Uterus (tissue), 4 donors: ENCODE data around the gene BRF1. TPM values are rescaled to one million over a fixed set of nuclear protein-coding genes. Genes with fewer than 3 reads are reported as not detected.
"Not testable (repeated sequence)": the region's sequence is repeated elsewhere in the genome, so short reads cannot be mapped to it uniquely, and the experiment has no call there.

Experiments used
- DNase-seq, 2 donors: peaks; one replicate each; pipeline ENCODE4 v3.0.0-alpha.2; 2019 to 2020
- H3K27ac ChIP-seq, 2 donors: fragments of 200-600 bp; sonication (generic); 1 replicate in 1 of 2; 2 replicates in 1 of 2; pipeline ENCODE4 v1.5.1; 2016 to 2018
- H3K27me3 ChIP-seq, 2 donors: fragments of 200-600 bp; sonication (generic); one replicate each; pipeline ENCODE4 v1.5.1; 2018 to 2019; ENCODE audit warnings: control low read depth in 1 of 2
- H3K36me3 ChIP-seq, 2 donors: fragments of 200-600 bp; sonication (generic); one replicate each; pipeline ENCODE4 v1.5.1; 2019; ENCODE audit warnings: control low read depth in 1 of 2
- H3K4me1 ChIP-seq, 2 donors: fragments of 200-600 bp; sonication (generic); one replicate each; pipeline ENCODE4 v1.5.1; 2018 to 2019; ENCODE audit warnings: control low read depth in 1 of 2
- H3K4me3 ChIP-seq, 2 donors: fragments of 200-600 bp; sonication (generic); 1 replicate in 1 of 2; 2 replicates in 1 of 2; pipeline ENCODE4 v1.5.1; 2018 to 2019; ENCODE audit warnings: mild to moderate bottlenecking in 1 of 2
- H3K9me3 ChIP-seq, 2 donors: fragments of 200-600 bp; sonication (generic); one replicate each; pipeline ENCODE4 v1.5.1; 2019; ENCODE audit warnings: control low read depth in 1 of 2
- CTCF ChIP-seq, 4 experiments: fragments of 200-600 bp in 2 of 4; fragments of 450-650 bp in 2 of 4; sonication (generic) in 2 of 4; IDR thresholded peaks; one replicate each; pipeline ENCODE4 v1.5.1; 2016 to 2019; ENCODE audit warnings: antibody characterized with exemption in 4 of 4, mild to moderate bottlenecking in 2 of 4, moderate library complexity in 1 of 4
- POLR2A ChIP-seq, 2 donors: fragments of 450-650 bp; IDR thresholded peaks; one replicate each; pipeline ENCODE4 v1.6.1; 2016; ENCODE audit warnings: antibody characterized with exemption in 2 of 2, mild to moderate bottlenecking in 1 of 2, moderate library complexity in 1 of 2
- intact Hi-C: fragments of 100-400 bp; cut with DNase I; formaldehyde crosslinking; loops from one replicate; pipeline ENCODE4 v1.15.1; 2023; ENCODE audit warnings: low total_unique reads
- total RNA-seq, 4 donors: library from RNA; depleted of rRNA in 3 of 4; stranded (reverse); fragments of >200 nt in 3 of 4; gene quantifications; one replicate each; pipeline versions ENCODE4 v1.1.0 to v1.2.4, GENCODE V29; 2014 to 2023
- donor health status: DM: yes; HTN: yes; CAD: no.

BRF1 gene
- total RNA-seq, 4 donors from 2014 or later = 9.7 to 77.7 (median 61.3) TPM

GRCh38 chr14:105328070-105328677 is 27.4 kb upstream of the BRF1 start:
- no peak for DNase-seq
- no peaks in the 10 kb centered on the region for H3K36me3 ChIP-seq
- peaks cover 0 to 14% of the 10 kb centered on the region in 2 donors for H3K4me1 ChIP-seq
- no peak overlapping the region for H3K4me3 ChIP-seq
- H3K27ac ChIP-seq = no peak overlapping the region
- no peaks in the 10 kb centered on the region for H3K9me3 ChIP-seq
- TF ChIP-seq POLR2A (IDR thresholded peaks at IDR 0.05) (no peak), CTCF (IDR thresholded peaks at IDR 0.05) (no peak)
- intact Hi-C loops = no loop called here
- no peaks in the 10 kb centered on the region for H3K27me3 ChIP-seq

GRCh38 chr14:105327695-105328045 is 26.9 kb upstream of the BRF1 start:
- DNase-seq, intact Hi-C loops: not testable (repeated sequence)
- H3K4me1 ChIP-seq = peaks cover 0 to 16% of the 10 kb centered on the region in 2 donors

GRCh38 chr14:105326891-105327694 is 26.3 kb upstream of the BRF1 start:
- no peak for TF ChIP-seq POLR2A (IDR thresholded peaks at IDR 0.05)
- no peak for TF ChIP-seq CTCF (IDR thresholded peaks at IDR 0.05)
- no peaks in the 10 kb centered on the region for H3K36me3 ChIP-seq
- no peaks in the 10 kb centered on the region for H3K9me3 ChIP-seq
- H3K4me3 ChIP-seq = no peak overlapping the region
- H3K4me1 ChIP-seq = peaks cover 0 to 16% of the 10 kb centered on the region in 2 donors
- DNase-seq = no peak
- no peaks in the 10 kb centered on the region for H3K27me3 ChIP-seq
- intact Hi-C loops = no loop called here
- H3K27ac ChIP-seq = no peak overlapping the region

More at GRCh38 chr14:105327695-105328045, 26.9 kb upstream of the BRF1 start:
- not testable (repeated sequence) for H3K27ac ChIP-seq, H3K27me3 ChIP-seq, H3K4me3 ChIP-seq, H3K36me3 ChIP-seq, H3K9me3 ChIP-seq

GRCh38 chr14:105326568-105326867 is 25.7 kb upstream of the BRF1 start:
- Histone ChIP-seq H3K9me3 (no peaks in the 10 kb centered on the region), H3K36me3 (no peaks in the 10 kb centered on the region), H3K4me3 (no peak overlapping the region), H3K4me1 (peaks cover 0 to 16% of the 10 kb centered on the region in 2 donors), H3K27me3 (no peaks in the 10 kb centered on the region), H3K27ac (no peak overlapping the region)
- no peak for DNase-seq
- intact Hi-C loops = no loop called here
- TF ChIP-seq POLR2A (IDR thresholded peaks at IDR 0.05) = no peak
- no peak for TF ChIP-seq CTCF (IDR thresholded peaks at IDR 0.05)

GRCh38 chr14:105325716-105326567 is 25.1 kb upstream of the BRF1 start:
- Histone ChIP-seq H3K27ac (no peak overlapping the region), H3K4me3 (no peak overlapping the region), H3K4me1 (peaks cover 0 to 16% of the 10 kb centered on the region in 2 donors), H3K9me3 (no peaks in the 10 kb centered on the region), H3K36me3 (no peaks in the 10 kb centered on the region), H3K27me3 (no peaks in the 10 kb centered on the region)
- TF ChIP-seq CTCF (IDR thresholded peaks at IDR 0.05) = no peak
- no peak for TF ChIP-seq POLR2A (IDR thresholded peaks at IDR 0.05)
- intact Hi-C loops = no loop called here
- DNase-seq = no peak
